ENCODE data around the gene RASA4.
"Not testable (repeated sequence)": the region's sequence is repeated elsewhere in the genome, so short reads cannot be mapped to it uniquely, and the experiment has no call there.

The RASA4 gene

GRCh38 chr7:102616507-102617125 lies at the start of gene RASA4:
Gene RASA4 (minus strand): TSS chr7:102616756. CDS start chr7:102616689, 67 bp downstream.
- not testable (repeated sequence) for DNase-seq (ENCODE audit: low read depth)

GRCh38 chr7:102664765-102665164 lies 48.2 kb upstream of the RASA4 start:
- not testable (repeated sequence) for DNase-seq (ENCODE audit: low read depth)

GRCh38 chr7:102649924-102650323 lies 33.4 kb upstream of the RASA4 start, which contains the start of gene SPDYE2B:
Gene SPDYE2B (plus strand): TSS chr7:102650319. CDS start chr7:102652349, 2,030 bp downstream.
- not testable (repeated sequence) for DNase-seq (ENCODE audit: low read depth)

GRCh38 chr7:102647813-102648212 lies 31.3 kb upstream of the RASA4 start:
- not testable (repeated sequence) for DNase-seq (ENCODE audit: low read depth)

- DNase-seq (ENCODE audit: low read depth): not testable (repeated sequence)
These were observed 26.8 kb upstream of the RASA4 start for GRCh38 chr7:102643404-102643803.

- not testable (repeated sequence) for DNase-seq (ENCODE audit: low read depth)
These were observed 26.1 kb upstream of the RASA4 start, which contains the start of gene UPK3BL1 for GRCh38 chr7:102642691-102643090. Gene UPK3BL1 (minus strand): TSS chr7:102642791. CDS start chr7:102642741, 50 bp downstream.

- not testable (repeated sequence) for DNase-seq (ENCODE audit: low read depth)
These were observed 22.3 kb upstream of the RASA4 start for GRCh38 chr7:102638848-102639247.

GRCh38 chr7:102636956-102637355 lies 20.4 kb upstream of the RASA4 start:
- not testable (repeated sequence) for DNase-seq (ENCODE audit: low read depth)

- DNase-seq (ENCODE audit: low read depth): not testable (repeated sequence)
These were observed 18.8 kb upstream of the RASA4 start for GRCh38 chr7:102635354-102635753.

GRCh38 chr7:102634299-102634698 lies 17.7 kb upstream of the RASA4 start:
- DNase-seq (ENCODE audit: low read depth): not testable (repeated sequence)

GRCh38 chr7:102630622-102631021 lies 14.1 kb upstream of the RASA4 start:
- not testable (repeated sequence) for DNase-seq (ENCODE audit: low read depth)

GRCh38 chr7:102627271-102627904 lies 10.8 kb upstream of the RASA4 start:
- DNase-seq (ENCODE audit: low read depth): not testable (repeated sequence)

- not testable (repeated sequence) for DNase-seq (ENCODE audit: low read depth)
These were observed 1.6 kb upstream of the RASA4 start for GRCh38 chr7:102618122-102618521.

- DNase-seq (ENCODE audit: low read depth): not testable (repeated sequence)
These were observed 626 bp downstream of the RASA4 start for GRCh38 chr7:102615930-102616329.

GRCh38 chr7:102614873-102615272 lies 1.7 kb downstream of the RASA4 start:
- not testable (repeated sequence) for DNase-seq (ENCODE audit: low read depth)

- not testable (repeated sequence) for DNase-seq (ENCODE audit: low read depth)
These were observed 2.2 kb downstream of the RASA4 start for GRCh38 chr7:102614346-102614697.

- not testable (repeated sequence) for DNase-seq (ENCODE audit: low read depth)
These were observed 2.8 kb downstream of the RASA4 start for GRCh38 chr7:102613575-102614345.

- DNase-seq (ENCODE audit: low read depth): not testable (repeated sequence)
These were observed 4.8 kb downstream of the RASA4 start for GRCh38 chr7:102611675-102612325.

GRCh38 chr7:102611013-102611674 lies 5.4 kb downstream of the RASA4 start:
- not testable (repeated sequence) for DNase-seq (ENCODE audit: low read depth)

- DNase-seq (ENCODE audit: low read depth): not testable (repeated sequence)
These were observed 6.1 kb downstream of the RASA4 start for GRCh38 chr7:102610441-102610840.

GRCh38 chr7:102609734-102610133 lies 6.8 kb downstream of the RASA4 start:
- DNase-seq (ENCODE audit: low read depth): not testable (repeated sequence)
